GM18502 (cell line): ENCODE results near the gene CXCL16.

Experiments used
- ATAC-seq: cut with Tn5 transposase; IDR thresholded peaks from one replicate; pipeline ENCODE4 v1.9.1; 2021; ENCODE audit warnings: mild to moderate bottlenecking; ENCODE audit not compliant: unreplicated experiment, poor library complexity

The CXCL16 gene

GRCh38 chr17:4753392-4753791 is 13.7 kb upstream of the CXCL16 start:
- ATAC-seq = no peak

- no peak for ATAC-seq
Measured at GRCh38 chr17:4751932-4752331, 12.2 kb upstream of the CXCL16 start.

GRCh38 chr17:4750606-4751005 is 10.9 kb upstream of the CXCL16 start:
- no peak for ATAC-seq

GRCh38 chr17:4748686-4749085 is 9.0 kb upstream of the CXCL16 start:
- ATAC-seq = no peak

GRCh38 chr17:4747847-4748246 is 8.1 kb upstream of the CXCL16 start:
- no peak for ATAC-seq

- ATAC-seq = no peak
Measured at GRCh38 chr17:4744999-4745969, 5.6 kb upstream of the CXCL16 start.

- ATAC-seq = no peak
Measured at GRCh38 chr17:4743898-4744297, 4.2 kb upstream of the CXCL16 start.

- no peak for ATAC-seq
Measured at GRCh38 chr17:4743216-4743615, 3.5 kb upstream of the CXCL16 start.

GRCh38 chr17:4742629-4743028 is 2.9 kb upstream of the CXCL16 start:
- no peak for ATAC-seq

GRCh38 chr17:4742133-4742532 is 2.4 kb upstream of the CXCL16 start:
- no peak for ATAC-seq

- no peak for ATAC-seq
Measured at GRCh38 chr17:4741544-4741943, 1.8 kb upstream of the CXCL16 start.

- no peak for ATAC-seq
Measured at GRCh38 chr17:4740584-4740983, 856 bp upstream of the CXCL16 start.

GRCh38 chr17:4740025-4740351 is 260 bp upstream of the CXCL16 start:
- no peak for ATAC-seq

- ATAC-seq = no peak
Measured at GRCh38 chr17:4738136-4739121, 1.3 kb downstream of the CXCL16 start.

GRCh38 chr17:4735876-4736651 is 3.7 kb downstream of the CXCL16 start:
- no peak for ATAC-seq

GRCh38 chr17:4734857-4735475 is 4.8 kb downstream of the CXCL16 start:
- no peak for ATAC-seq

GRCh38 chr17:4733073-4733531 is 6.6 kb downstream of the CXCL16 start:
- ATAC-seq = no peak

- no peak for ATAC-seq
Measured at GRCh38 chr17:4728124-4728523, 11.6 kb downstream of the CXCL16 start.

- no peak for ATAC-seq
Measured at GRCh38 chr17:4725646-4726310, 13.9 kb downstream of the CXCL16 start.
